Activated T-cell treated with anti-CD3 and anti-CD28 coated beads for 24 hours (primary cell): ENCODE results near the gene RNLS.
"Not testable (repeated sequence)": the region's sequence is repeated elsewhere in the genome, so short reads cannot be mapped to it uniquely, and the experiment has no call there.

Experiments used
- DNase-seq: peaks from one replicate; pipeline ENCODE4 v3.0.0-alpha.2; 2020; ENCODE audit warnings: low read depth

Gene RNLS

DNA sequence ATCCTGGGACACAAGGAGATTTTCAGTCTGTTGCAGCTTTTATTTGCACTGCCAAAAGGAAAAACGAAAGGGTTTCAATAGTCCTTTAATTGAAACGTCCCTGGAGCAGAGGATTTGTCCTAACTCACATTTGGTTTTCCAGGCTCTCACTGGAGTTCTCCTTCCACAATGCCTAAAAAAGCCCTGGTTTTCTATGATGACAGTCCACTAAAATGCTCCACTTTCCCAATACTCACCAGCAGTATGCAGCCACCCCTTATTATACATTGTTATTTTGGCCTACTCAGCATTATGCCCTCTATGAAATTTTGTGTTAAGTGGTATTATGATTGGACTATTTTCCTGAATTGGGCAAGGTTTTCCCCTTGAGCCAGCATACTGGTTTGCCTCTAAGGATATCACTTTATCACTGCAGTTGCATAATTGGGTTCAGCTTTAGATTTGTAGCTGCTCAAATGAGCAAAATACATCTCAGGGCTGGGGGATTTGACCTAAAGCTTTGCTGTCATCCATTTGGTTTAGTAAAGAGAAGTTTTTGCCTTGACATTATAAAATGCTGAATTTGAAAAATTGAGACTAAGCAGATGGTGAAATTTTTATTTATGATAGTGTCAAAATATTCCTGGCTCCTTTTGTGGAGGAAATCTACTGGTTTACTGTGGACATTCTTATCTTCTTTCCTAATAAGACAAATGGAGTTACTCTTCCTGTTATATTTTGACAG lies 239.2 kb downstream of the RNLS start:
- no peak for DNase-seq

DNA sequence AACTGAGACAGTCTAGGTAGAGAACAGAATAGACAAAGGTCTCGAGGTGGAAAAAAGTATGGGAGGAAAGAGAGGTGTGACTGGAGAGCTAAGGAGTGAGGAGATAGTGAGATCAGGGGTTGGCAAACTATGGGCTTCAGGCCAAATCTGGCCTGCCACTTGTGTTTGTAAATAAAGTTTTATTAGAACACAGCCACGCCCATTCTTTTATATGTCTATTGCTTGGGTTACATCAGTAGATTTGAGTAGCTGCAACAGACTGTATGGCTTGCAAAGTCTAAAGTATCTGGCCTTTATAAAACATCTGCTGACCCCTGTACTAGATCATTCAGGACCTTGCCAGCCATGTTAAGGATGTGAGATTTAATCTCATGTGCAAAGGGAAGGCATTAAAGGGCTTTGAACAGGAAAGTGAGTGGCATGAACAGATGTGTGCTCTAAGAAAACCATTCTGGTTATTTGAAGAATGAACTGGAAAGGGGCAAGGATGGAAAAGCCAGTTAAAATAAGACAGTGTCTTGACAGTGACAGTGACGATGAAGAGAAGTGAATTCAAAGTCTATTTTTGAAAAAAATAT lies 240.3 kb downstream of the RNLS start:
- DNase-seq: no peak

DNA sequence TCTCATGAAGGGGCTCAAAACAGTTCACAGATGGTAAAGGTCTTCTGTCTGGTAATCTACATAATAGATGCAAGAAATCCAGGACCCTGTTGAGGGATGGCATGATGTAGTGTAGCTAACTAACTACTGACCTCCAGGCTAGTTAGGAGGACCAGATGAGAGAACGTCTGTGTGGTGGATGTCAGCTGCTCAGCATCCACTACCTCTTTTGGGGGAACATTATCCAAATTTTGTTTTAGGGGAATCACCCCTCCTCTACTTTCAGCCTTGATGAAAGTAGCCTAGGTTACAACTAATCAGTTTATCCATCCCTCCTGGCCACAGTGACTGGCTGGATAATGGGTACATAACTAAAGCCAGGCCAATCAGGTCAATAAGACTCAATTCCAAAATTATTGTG lies 246.0 kb downstream of the RNLS start:
- DNase-seq: no peak

DNA sequence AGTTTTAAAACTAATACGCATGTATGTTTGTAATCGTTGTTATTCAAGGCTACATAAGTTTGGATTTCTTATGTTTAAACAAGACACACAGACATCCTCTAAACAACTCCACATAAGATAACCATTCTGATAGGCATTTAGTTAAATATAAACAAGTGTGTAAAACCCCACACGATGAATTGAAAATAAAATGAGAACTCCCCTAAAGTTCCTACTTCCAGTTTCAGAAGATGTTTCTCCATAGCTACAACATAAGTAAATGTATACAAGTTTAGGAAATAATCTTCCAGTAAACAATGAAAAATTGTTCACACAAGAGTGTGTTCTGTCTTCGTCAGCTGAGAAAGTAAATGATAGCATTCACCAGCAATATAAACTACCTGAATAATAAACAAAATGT lies 246.8 kb downstream of the RNLS start:
- DNase-seq: no peak

DNA sequence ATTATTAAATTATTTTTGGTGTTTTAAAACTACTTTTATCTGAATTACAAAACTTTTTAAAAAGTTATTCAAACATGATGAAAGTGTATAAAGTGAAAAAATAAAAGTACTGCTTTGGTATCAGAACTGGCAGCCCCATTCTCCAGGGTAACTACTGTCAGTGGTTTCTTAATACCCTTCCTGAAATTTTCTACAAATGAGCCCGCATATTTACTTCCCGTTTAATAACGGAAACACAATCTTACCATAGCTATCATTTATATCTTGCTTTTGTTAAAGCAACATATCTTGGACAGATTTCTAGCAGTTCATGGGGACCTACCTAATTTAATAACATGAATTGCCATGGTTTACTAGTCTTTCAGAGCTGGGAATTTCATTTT lies 249.9 kb downstream of the RNLS start:
- no peak for DNase-seq

DNA sequence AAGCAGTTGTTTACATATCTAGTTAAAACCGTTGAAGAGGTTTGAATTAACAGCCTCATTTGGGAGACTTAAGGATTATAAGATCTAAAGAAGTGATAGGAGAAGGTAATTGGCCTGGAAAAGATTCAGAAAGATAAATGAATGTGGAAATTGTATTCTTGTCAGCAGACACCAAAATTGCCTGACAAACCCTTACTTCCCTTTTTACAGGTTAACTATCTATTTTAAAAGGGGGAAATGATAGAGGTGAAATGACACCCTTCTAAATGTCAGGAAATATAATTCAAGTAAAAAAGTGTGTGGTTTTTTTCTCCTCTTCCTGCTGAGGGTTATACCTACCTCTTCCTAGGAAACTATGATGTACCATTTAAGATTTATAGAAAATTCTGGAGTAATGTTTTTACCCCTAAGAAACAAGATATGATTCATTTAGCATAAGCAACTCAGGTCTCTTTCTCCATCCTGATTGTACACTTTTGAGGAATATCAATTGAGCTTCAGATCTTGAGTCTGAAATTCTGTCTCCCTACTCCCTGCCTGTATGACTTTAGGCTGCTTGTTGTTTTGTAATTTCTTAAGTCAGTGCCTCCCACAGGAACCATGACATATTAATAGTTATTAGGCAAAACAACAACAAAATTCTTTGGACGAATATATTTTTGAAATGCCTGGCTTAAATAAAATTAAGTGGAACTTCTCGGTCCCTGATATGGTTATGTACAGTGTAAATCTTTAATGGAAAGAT lies 250.4 kb downstream of the RNLS start:
- DNase-seq: no peak

DNA sequence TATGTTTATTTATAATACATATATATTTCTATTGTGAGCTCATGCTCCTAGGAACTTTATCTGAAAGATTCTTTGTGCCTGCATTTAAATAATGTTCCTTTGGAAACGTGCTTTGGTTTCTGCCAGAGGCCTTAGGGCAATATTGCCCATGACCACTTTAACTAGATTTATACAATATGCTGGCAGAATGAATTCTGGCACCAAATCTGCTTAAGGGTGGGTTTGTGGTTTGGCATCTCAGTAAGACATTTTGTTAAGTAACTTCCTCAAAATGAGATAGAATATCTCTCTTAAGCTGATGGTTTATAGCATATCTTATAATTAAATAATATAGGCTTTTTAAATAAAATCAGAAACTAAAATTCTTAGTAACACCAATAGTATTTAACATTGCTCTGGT lies 252.9 kb downstream of the RNLS start:
- DNase-seq: no peak

DNA sequence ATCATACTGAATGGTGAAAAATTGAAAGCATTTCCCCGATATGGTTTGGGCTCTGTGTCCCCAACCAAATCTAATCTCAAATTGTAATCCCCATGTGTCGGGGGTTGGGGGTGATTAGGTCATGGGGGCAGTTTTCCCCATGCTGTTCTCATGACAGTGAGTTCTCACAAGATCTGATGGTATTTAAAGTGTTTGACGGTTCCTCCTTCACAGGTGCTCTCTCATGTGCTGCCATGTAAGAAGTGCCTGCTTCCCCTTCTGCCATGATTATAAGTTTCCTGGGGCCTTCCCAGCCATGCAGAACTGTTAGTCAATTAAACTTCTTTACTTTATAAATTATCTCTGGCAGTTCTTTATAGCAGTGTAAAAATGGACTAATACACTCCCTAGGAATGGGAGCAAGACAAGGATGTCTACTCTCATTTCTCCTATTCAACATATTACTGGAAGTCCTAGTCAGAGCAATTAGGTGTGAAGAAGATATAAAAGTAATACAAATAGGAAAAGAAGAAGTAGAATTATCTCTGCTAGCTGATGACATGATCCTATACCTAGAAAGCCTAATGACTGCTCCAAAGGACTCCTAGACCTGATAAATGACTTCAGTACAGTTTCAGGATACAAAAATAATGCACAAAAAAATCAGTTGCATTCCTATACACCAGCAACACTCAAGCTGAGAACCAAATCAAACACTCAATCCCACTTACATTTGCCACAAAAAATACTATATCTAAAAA lies 260.6 kb downstream of the RNLS start:
- no peak for DNase-seq

DNA sequence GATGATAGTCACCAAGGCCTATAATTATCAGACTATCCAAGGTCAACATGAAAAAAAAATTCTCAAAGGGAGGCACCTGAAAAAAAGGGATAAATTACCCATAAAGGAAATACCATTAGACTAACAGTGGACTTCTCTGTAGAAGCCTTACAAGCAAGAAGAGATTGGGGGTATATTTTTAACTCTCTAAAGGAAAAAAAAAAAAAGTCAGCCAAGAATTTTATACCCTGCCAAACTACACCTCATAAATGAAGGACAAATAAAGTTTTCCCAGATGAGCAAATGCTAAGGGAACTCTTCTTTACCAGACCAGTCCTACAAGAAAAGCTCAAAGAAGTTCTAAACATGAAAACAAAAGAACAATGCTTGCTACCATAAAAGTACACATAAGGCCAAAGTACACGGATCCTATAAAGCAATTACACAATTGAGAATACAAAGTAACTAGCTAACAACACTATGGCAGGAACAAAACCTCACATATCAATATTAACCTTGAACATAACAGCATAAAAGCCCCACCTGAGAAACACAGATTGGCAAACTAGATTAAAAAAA lies 263.1 kb downstream of the RNLS start:
- DNase-seq: no peak

DNA sequence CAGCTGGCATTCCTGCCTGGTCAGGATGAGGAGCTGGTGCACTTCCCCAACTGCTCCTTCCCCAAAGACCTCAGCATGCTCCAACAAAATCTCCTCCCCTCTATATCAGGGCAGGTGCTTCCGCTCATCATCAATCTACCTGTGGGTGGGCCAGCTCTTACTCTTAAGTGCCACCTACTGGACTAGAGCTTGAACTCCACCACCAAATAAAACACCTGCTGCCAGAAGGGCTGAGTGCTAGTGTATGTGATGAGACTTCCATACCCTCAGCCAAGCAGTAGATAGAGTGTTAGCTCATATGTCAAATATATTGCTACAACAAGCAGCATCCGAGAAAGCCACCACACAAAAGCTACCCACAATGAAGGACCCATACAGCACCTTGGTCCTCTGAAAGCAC lies 264.3 kb downstream of the RNLS start:
- DNase-seq: no peak

DNA sequence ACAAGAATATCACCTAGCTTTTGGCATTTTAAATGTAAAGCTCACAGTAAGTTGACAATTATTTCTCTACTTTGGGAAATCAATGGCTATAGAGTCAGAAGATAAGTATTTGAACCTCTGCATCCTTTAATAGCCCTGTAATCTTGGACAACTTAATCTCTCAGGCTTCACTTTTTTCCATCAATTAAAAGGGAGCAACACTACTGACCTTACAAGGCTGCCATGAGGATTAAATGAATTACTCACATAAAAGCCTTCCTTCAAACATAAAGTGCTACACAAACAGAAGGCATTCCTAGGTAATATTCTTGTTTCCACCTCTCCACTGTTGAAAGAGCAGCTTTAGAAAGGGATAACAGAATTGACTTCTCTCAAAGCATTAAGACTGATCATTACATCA lies 266.0 kb downstream of the RNLS start:
- no peak for DNase-seq

DNA sequence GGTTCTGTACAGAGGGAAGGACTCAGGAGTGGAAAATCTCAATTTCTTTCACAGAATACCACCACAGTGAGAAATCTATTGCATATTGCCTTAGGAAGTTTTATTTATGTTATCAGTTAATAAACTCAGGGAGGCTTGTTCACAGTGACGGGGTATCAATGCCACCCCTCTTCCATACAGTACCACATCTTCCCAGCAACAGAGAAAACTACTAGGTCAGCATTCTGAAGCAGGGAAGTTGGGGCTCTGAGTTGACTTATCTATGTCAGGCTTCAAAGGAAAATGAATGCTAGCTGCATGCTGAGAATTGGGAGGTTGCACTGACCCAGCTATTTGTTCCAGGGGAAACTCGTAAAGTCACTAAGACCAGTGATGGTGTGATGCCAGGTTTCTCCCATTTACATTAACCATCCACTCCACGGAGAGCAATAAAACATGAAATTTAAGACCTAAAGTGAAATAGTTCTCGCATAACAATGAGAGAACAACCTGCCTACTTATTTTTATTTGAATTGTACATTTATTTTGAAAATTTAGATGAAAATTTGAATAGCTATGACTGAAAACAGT lies 266.7 kb downstream of the RNLS start:
- no peak for DNase-seq

DNA sequence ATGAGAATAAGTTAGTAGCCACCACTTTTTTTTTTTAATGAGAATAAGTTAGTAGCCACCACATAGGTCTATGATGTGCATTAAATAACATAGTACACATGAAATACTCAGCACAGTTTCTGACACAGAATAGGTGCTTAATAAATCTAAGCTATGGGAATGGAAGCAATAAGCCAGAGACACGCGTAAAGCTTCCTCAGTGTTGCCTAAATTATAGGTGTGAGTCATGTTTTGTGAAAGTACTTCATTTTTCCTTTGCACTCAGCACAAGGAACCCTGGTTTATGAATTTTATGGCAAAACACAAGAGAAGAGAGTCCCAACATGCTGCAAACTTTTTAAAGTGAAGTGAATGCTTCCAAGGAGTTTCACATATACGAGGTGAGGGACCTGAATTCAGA lies 267.4 kb downstream of the RNLS start:
- DNase-seq: no peak

DNA sequence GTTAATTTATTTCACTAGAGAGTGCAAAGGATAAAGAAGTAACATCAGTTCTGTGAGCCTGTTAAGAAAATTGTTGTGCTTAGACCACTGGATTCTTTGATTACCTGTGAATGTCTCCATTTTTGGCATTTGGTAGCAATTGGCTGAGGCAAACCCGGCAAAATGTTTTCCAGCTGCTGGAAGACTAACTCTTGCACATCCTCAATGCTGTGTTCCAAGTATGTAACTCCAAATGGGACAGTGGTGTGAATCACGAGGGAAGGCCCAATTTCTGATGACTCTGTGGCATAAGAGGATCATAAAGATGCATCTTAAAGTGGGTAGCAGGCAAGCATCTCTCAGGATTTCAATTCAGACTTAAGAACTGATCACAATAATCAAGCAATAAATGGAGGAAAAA lies 268.8 kb downstream of the RNLS start:
- DNase-seq: no peak

DNA sequence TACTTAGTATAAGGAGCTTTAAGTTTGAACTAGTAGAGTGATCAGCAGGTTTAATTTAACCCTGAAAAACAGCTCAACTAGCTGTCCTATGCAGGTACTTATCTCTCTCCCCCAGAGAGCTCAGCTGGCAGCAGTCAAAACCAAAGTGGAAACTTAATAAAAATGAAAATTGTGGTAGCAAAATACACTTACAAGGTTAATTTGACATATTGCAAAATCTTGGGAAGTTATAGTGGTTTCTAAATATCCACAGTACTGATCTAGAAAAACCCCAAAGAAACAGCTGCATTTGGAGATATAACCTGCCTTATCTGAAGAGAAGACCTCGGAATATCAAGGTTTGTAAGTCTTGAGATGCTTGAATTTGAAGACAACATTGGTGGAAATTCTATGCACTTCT lies 269.2 kb downstream of the RNLS start:
- no peak for DNase-seq

DNA sequence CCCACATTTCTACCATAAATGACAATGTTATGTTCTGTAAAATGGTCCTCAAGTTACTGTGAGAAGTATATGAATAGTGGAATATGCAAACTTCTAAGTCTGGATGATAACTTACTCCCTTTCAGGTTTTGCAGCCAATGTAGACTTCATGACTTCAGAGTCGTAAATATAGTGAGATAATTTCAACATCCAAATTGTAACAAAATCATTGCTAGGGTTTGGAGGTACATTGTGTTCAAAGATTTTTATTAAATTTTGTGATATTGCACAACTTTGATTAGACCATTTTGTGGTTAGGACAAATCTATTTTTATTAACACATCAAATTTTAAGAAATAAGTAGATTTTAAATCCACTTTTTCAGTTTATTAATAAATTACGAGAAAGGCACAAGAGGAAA lies 270.3 kb downstream of the RNLS start:
- no peak for DNase-seq

DNA sequence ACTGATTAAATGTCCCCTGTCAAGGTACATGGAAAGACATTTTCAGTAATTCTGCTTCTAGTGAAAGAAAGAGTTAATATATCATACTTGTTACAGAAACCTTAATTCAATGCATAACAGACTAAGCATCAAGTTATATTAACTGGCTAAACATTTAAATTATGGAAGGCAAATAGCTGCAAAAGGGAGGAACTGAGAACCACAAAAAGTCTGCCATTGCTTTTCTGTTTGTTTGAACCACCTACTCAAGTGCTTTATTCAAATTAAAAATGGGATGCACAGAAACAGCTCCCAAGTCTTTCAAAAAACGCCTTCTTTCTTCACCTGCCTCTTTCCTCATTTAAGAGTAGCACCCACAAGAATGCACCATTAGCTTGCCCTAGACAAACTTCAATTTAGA lies 271.9 kb downstream of the RNLS start:
- no peak for DNase-seq

DNA sequence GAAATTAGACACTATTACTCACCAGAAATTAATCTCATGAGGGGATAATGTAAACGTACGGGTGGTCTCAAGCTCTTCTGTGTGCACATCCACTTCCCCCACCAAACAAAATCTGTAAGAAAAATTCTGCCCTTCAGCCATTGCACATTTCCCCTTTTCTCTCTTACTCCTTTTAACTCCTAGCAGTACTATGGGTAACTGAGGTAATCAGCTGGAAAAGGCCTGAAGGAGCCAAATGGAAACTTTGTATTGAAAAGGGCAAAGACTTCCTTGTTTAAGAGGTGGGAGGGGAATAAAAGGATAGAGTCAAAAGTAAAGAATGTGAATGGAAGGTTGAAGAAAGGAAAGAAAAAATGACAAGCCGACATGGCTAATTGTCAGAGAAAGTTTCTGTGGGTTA lies 273.8 kb downstream of the RNLS start:
- DNase-seq: no peak

DNA sequence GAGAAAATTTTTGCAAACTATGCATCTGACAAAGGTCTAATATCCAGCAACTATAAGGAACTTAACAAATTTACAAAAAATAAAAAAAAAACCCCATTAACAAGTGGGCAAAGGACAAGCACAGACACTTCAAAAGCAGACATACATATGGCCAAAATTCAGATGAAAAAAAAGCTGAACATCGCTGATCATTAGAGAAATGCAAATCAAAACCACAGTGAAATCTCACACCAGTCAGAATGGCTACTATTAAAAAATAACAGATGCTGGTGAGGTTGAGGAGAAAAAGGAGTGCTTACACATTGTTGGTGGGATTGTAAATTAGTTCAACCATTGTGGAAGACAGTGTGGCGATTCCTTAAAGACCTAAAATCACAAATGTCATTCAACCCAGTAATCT lies 274.8 kb downstream of the RNLS start:
- not testable (repeated sequence) for DNase-seq

DNA sequence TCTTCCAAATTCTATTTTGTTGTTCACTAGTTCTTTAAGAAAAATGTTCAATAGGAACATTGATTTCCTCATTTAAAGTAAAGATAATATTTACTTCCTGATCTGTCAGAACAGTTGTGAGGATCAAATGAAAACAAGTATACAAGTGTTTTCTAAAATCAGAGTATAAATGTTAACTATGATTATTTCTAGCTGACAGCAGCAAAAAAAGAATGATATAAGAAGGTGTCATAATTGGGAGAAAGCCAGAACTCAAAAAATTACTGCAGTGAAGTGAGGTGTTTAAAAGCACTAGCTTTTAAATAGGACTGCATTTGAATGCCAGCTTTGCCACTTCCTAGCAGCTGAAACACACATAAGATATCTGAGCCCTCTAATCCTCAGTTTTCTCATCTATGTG lies 283.3 kb downstream of the RNLS start:
- DNase-seq: no peak

DNA sequence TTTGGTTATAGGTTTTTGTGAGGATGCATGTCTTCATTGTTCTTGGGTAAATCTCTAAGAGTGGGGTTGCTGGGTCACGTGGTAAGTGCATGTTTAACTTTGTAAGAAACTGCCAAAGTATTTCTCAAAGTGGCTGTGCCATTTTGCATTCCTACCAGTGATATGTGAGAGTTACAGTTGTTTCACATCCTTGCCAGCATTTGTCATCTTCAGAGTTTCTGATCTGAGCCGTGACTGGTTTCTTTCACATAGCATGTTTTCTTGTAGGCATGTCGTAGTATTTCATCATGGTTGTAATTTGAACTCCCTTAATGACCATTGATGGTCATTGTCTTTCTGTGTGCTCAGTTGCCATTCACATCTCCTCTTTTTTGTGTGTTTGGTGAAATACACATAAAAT lies 286.0 kb downstream of the RNLS start:
- DNase-seq: no peak

DNA sequence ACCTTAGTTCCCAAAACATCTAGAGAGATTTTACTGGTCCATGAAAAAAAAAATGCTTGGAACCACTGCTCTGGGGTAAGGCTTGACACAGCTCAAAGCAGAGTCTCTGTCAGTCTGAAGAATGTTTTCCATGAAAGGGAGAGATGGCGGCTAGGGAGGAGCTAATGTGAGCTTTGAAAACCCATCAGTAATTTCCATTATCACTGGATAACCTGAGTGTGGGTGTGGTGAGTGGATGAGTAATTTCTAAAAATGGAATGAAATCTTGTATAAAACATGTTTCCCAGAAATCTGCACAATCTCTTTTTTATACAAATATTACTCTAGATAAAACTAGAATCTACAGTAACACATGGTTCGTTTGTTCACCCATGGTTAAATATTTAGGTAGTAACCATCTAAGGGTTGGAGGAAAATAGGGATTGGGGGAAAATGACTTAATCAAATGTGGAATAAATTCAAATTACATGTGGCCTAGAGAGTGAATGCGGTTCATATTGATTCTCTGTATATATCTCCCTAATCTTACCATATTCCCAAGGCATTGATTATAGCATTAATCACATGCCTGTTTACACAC lies 289.4 kb downstream of the RNLS start:
- DNase-seq: no peak
